Activated naive CD4-positive, alpha-beta T cell treated with anti-CD3 and anti-CD28 coated beads for 36 hours (primary cell): ENCODE measurements around the gene SLC25A12. TPM values are rescaled to one million over a fixed set of nuclear protein-coding genes. Genes with fewer than 3 reads are reported as not detected.

Experiments used
- CTCF ChIA-PET: fragments of 350-600 bp; sonication (Branson Sonifier 250); formaldehyde crosslinking; loops from one replicate; lab custom pipeline; 2021; ENCODE audit warnings: antibody characterized with exemption; lab: Charles Lee
- DNase-seq: peaks from one replicate; pipeline ENCODE4 v3.0.0-alpha.2; 2020
- H3K27ac Mint-ChIP-seq: one replicate; pipeline ENCODE4 v1.8.0; 2021; ENCODE audit warnings: mild to moderate bottlenecking, mixed read lengths
- H3K27me3 Mint-ChIP-seq: one replicate; pipeline ENCODE4 v1.8.0; 2021; ENCODE audit warnings: low read depth, mixed read lengths
- H3K36me3 Mint-ChIP-seq: one replicate; pipeline ENCODE4 v1.8.0; 2021; ENCODE audit warnings: low read depth, mixed read lengths
- H3K4me1 Mint-ChIP-seq: one replicate; pipeline ENCODE4 v1.8.0; 2021; ENCODE audit warnings: low read depth, mixed read lengths
- H3K4me3 Mint-ChIP-seq: one replicate; pipeline ENCODE4 v1.8.0; 2021; ENCODE audit warnings: mild to moderate bottlenecking, moderate library complexity, mixed read lengths
- H3K9me3 Mint-ChIP-seq: one replicate; pipeline ENCODE4 v1.8.0; 2021; ENCODE audit warnings: mixed read lengths
- intact Hi-C: fragments of 100-400 bp; cut with micrococcal nuclease; formaldehyde crosslinking; loops from one replicate; pipeline ENCODE4 v1.15.1; 2023
- total RNA-seq, 2 experiments: library from RNA; stranded (reverse); gene quantifications; one replicate each; pipeline ENCODE4 v1.2.3, GENCODE V29; 2021

The SLC25A12 gene
- total RNA-seq = 10 to 100 TPM; 15.0 to 17.4 TPM

- CTCF ChIA-PET = interaction anchor here (1.0 to 1.1 kb wide), 2 partner anchors 191 to 295 kb away, joined by 3 to 4 read pairs; partner anchors contain the start of gene DLX1
- peak within 1 kb of the TSS; percentile 94 for H3K27ac Mint-ChIP-seq
- H3K4me1 Mint-ChIP-seq = peaks cover 42% of the 10 kb centered on the region
- H3K36me3 Mint-ChIP-seq = peaks cover 24% of the 10 kb centered on the region
- H3K9me3 Mint-ChIP-seq = no peaks in the 10 kb centered on the region
- no peaks in the 10 kb centered on the region for H3K27me3 Mint-ChIP-seq
- intact Hi-C loops = loop anchor here (1.0 to 10.0 kb wide), 7 partner anchors 28 to 969 kb away; partner anchors contain the start of genes DLX2, GORASP2, HAT1 and METAP1D
- peak; percentile 78 for DNase-seq
- peak within 1 kb of the TSS; percentile 100 for H3K4me3 Mint-ChIP-seq
Observed at GRCh38 chr2:171893824-171894611, at the start of gene SLC25A12. Gene SLC25A12 (minus strand): TSS chr2:171894244. CDS start chr2:171894214, 30 bp downstream.

GRCh38 chr2:171941316-171941699 lies 47.3 kb upstream of the SLC25A12 start:
- no peak for DNase-seq
- Mint-ChIP-seq H3K9me3 (no peaks in the 10 kb centered on the region), H3K4me3 (no peak overlapping the region), H3K27me3 (no peaks in the 10 kb centered on the region), H3K4me1 (peaks cover 19% of the 10 kb centered on the region), H3K27ac (no peak overlapping the region), H3K36me3 (peaks cover 11% of the 10 kb centered on the region)
- CTCF ChIA-PET = interaction anchor here (1.0 to 1.5 kb wide), 2 partner anchors 28 to 154 kb away, joined by 3 read pairs; no protein-coding TSS in a partner anchor
- intact Hi-C loops = loop anchor here (5.0 kb wide), 1 partner anchor 161 kb away; the partner anchor contains the start of gene DLX2

- intact Hi-C loops = loop anchor here (5.0 kb wide), 1 partner anchor 163 kb away; the partner anchor contains the start of gene DLX2
- Mint-ChIP-seq H3K36me3 (peaks cover 13% of the 10 kb centered on the region), H3K4me1 (peaks cover 24% of the 10 kb centered on the region), H3K9me3 (no peaks in the 10 kb centered on the region), H3K4me3 (no peak overlapping the region), H3K27ac (no peak overlapping the region), H3K27me3 (no peaks in the 10 kb centered on the region)
- CTCF ChIA-PET = interaction anchor here (0.6 kb wide), 1 partner anchor 31 kb away, joined by 3 read pairs; no protein-coding TSS in a partner anchor
- no peak for DNase-seq
Observed at GRCh38 chr2:171939743-171940071, 45.7 kb upstream of the SLC25A12 start.

- no peak overlapping the region for H3K27ac Mint-ChIP-seq
- H3K9me3 Mint-ChIP-seq = no peaks in the 10 kb centered on the region
- no peak for DNase-seq
- no peaks in the 10 kb centered on the region for H3K27me3 Mint-ChIP-seq
- intact Hi-C loops = no loop called here
- no peak overlapping the region for H3K4me3 Mint-ChIP-seq
- H3K36me3 Mint-ChIP-seq = peaks cover 14% of the 10 kb centered on the region
- CTCF ChIA-PET = interaction anchor here (0.6 kb wide), 1 partner anchor 30 kb away, joined by 3 read pairs; no protein-coding TSS in a partner anchor
- H3K4me1 Mint-ChIP-seq = peaks cover 24% of the 10 kb centered on the region
Observed at GRCh38 chr2:171939058-171939742, 45.2 kb upstream of the SLC25A12 start.

- no peak overlapping the region for H3K27ac Mint-ChIP-seq
- no peak overlapping the region for H3K4me3 Mint-ChIP-seq
- no peak for DNase-seq
- no peaks in the 10 kb centered on the region for H3K9me3 Mint-ChIP-seq
- CTCF ChIA-PET = no interaction called here
- peaks cover 47% of the 10 kb centered on the region for H3K36me3 Mint-ChIP-seq
- peaks cover 59% of the 10 kb centered on the region for H3K4me1 Mint-ChIP-seq
- H3K27me3 Mint-ChIP-seq = no peaks in the 10 kb centered on the region
- intact Hi-C loops = no loop called here
Observed at GRCh38 chr2:171930385-171930784, 36.3 kb upstream of the SLC25A12 start.

- no peak overlapping the region for H3K27ac Mint-ChIP-seq
- intact Hi-C loops = loop anchor here (5.0 to 10.0 kb wide), 2 partner anchors 518 to 770 kb away; no protein-coding TSS in a partner anchor
- H3K4me1 Mint-ChIP-seq = peaks cover 49% of the 10 kb centered on the region
- no peaks in the 10 kb centered on the region for H3K27me3 Mint-ChIP-seq
- CTCF ChIA-PET = no interaction called here
- no peaks in the 10 kb centered on the region for H3K9me3 Mint-ChIP-seq
- no peak for DNase-seq
- peaks cover 34% of the 10 kb centered on the region for H3K36me3 Mint-ChIP-seq
- peak overlapping the region; percentile 88 for H3K4me3 Mint-ChIP-seq
Observed at GRCh38 chr2:171924170-171924942, 30.3 kb upstream of the SLC25A12 start.

GRCh38 chr2:171923206-171923605 lies 29.2 kb upstream of the SLC25A12 start:
- Mint-ChIP-seq H3K4me1 (peaks cover 38% of the 10 kb centered on the region), H3K36me3 (peaks cover 25% of the 10 kb centered on the region), H3K27ac (peak overlapping the region; percentile 97), H3K27me3 (no peaks in the 10 kb centered on the region), H3K9me3 (no peaks in the 10 kb centered on the region), H3K4me3 (peak overlapping the region; percentile 88)
- no peak for DNase-seq
- CTCF ChIA-PET = interaction anchor here (1.5 kb wide), 1 partner anchor 220 kb away, joined by 4 read pairs; no protein-coding TSS in a partner anchor
- intact Hi-C loops = loop anchor here (2.0 to 10.0 kb wide), 3 partner anchors 519 to 772 kb away; partner anchors contain the start of gene PDK1

GRCh38 chr2:171922230-171923022 lies 28.4 kb upstream of the SLC25A12 start, which contains the start of gene HAT1:
Gene HAT1 (plus strand): TSS chr2:171922461. CDS start chr2:171922501, 40 bp downstream.
- H3K36me3 Mint-ChIP-seq = peaks cover 25% of the 10 kb centered on the region
- H3K4me1 Mint-ChIP-seq = peaks cover 34% of the 10 kb centered on the region
- no peaks in the 10 kb centered on the region for H3K9me3 Mint-ChIP-seq
- peak within 1 kb of the TSS; percentile 88 for H3K4me3 Mint-ChIP-seq
- peak; percentile 99 for DNase-seq
- peak within 1 kb of the TSS; percentile 97 for H3K27ac Mint-ChIP-seq
- CTCF ChIA-PET = interaction anchor here (0.5 to 1.5 kb wide), 2 partner anchors 22 to 219 kb away, joined by 4 to 5 read pairs; no protein-coding TSS in a partner anchor
- H3K27me3 Mint-ChIP-seq = no peaks in the 10 kb centered on the region
- intact Hi-C loops = loop anchor here (1.0 to 10.0 kb wide), 9 partner anchors 28 to 994 kb away; partner anchors contain the start of genes DCAF17, DLX2, DYNC1I2 and METAP1D

- H3K4me1 Mint-ChIP-seq = peaks cover 29% of the 10 kb centered on the region
Observed at GRCh38 chr2:171921970-171922229, 27.9 kb upstream of the SLC25A12 start.

GRCh38 chr2:171919453-171919852 lies 25.4 kb upstream of the SLC25A12 start:
- H3K4me3 Mint-ChIP-seq = no peak overlapping the region
- intact Hi-C loops = no loop called here
- peaks cover 9% of the 10 kb centered on the region for H3K36me3 Mint-ChIP-seq
- no peak for DNase-seq
- H3K27ac Mint-ChIP-seq = no peak overlapping the region
- peaks cover 15% of the 10 kb centered on the region for H3K4me1 Mint-ChIP-seq
- CTCF ChIA-PET = interaction anchor here (0.6 kb wide), 1 partner anchor 278 kb away, joined by 5 read pairs; no protein-coding TSS in a partner anchor
- H3K9me3 Mint-ChIP-seq = no peaks in the 10 kb centered on the region
- H3K27me3 Mint-ChIP-seq = no peaks in the 10 kb centered on the region

More at GRCh38 chr2:171921970-171922229, 27.9 kb upstream of the SLC25A12 start:
- CTCF ChIA-PET = interaction anchor here (1.5 kb wide), 1 partner anchor 218 kb away, joined by 4 read pairs; no protein-coding TSS in a partner anchor
- intact Hi-C loops = loop anchor here (1.0 to 10.0 kb wide), 9 partner anchors 28 to 994 kb away; partner anchors contain the start of genes DCAF17, DLX2, DYNC1I2 and METAP1D
- no peaks in the 10 kb centered on the region for H3K27me3 Mint-ChIP-seq
- peak overlapping the region; percentile 97 for H3K27ac Mint-ChIP-seq
- no peaks in the 10 kb centered on the region for H3K9me3 Mint-ChIP-seq
- peaks cover 21% of the 10 kb centered on the region for H3K36me3 Mint-ChIP-seq
- H3K4me3 Mint-ChIP-seq = peak overlapping the region; percentile 88
- DNase-seq = no peak

GRCh38 chr2:171913517-171913916 lies 19.5 kb upstream of the SLC25A12 start:
- no peak overlapping the region for H3K27ac Mint-ChIP-seq

More at GRCh38 chr2:171913517-171913916, 19.5 kb upstream of the SLC25A12 start:
- intact Hi-C loops = no loop called here
- H3K4me3 Mint-ChIP-seq = no peak overlapping the region
- DNase-seq = no peak
- H3K9me3 Mint-ChIP-seq = no peaks in the 10 kb centered on the region
- no peaks in the 10 kb centered on the region for H3K27me3 Mint-ChIP-seq
- H3K36me3 Mint-ChIP-seq = no peaks in the 10 kb centered on the region
- peaks cover 2% of the 10 kb centered on the region for H3K4me1 Mint-ChIP-seq
- CTCF ChIA-PET = interaction anchor here (0.6 to 1.6 kb wide), 3 partner anchors 13 to 175 kb away, joined by 3 to 7 read pairs (median 3); no protein-coding TSS in a partner anchor
